Astrocyte (in vitro differentiated cells and primary cell): ENCODE measurements around the gene TM2D3. TPM values are rescaled to one million over a fixed set of nuclear protein-coding genes. Genes with fewer than 3 reads are reported as not detected.
"Not testable (repeated sequence)": the region's sequence is repeated elsewhere in the genome, so short reads cannot be mapped to it uniquely, and the experiment has no call there.

Experiments
- DNase-seq: peaks from one replicate; pipeline ENCODE4 v3.0.0-alpha.2; 2010; ENCODE audit warnings: low read depth
- FAIRE-seq: peaks from 2 replicates; lab custom pipeline; 2011; peaks lifted over from hg19 to GRCh38; lab: Jason Lieb, UNC
- H2AFZ ChIP-seq: 2 replicates; pipeline ENCODE4 v1.6.0; 2012; ENCODE audit warnings: low read depth, low read length, inconsistent platforms
- H3K27ac ChIP-seq: 2 replicates; pipeline ENCODE4 v1.5.1; 2011; ENCODE audit warnings: low read depth, low read length, inconsistent platforms
- H3K27me3 ChIP-seq: 2 replicates; pipeline ENCODE4 v1.6.0; 2011; ENCODE audit warnings: low read length, inconsistent platforms; ENCODE audit not compliant: insufficient read depth
- H3K36me3 ChIP-seq: 2 replicates; pipeline ENCODE4 v1.5.1; 2011; ENCODE audit warnings: low read length, inconsistent platforms; ENCODE audit not compliant: insufficient read depth
- H3K4me1 ChIP-seq: 2 replicates; pipeline ENCODE4 v1.5.1; 2011; ENCODE audit warnings: low read length, inconsistent platforms; ENCODE audit not compliant: insufficient read depth
- H3K4me2 ChIP-seq: 2 replicates; pipeline ENCODE4 v1.6.0; 2012; ENCODE audit warnings: low read length, inconsistent platforms
- H3K4me3 ChIP-seq: 2 replicates; pipeline ENCODE4 v1.5.1; 2011; ENCODE audit warnings: low read depth, mild to moderate bottlenecking, low read length, inconsistent platforms; ENCODE audit not compliant: insufficient read depth
- H3K79me2 ChIP-seq: 2 replicates; pipeline ENCODE4 v1.6.0; 2012; ENCODE audit warnings: mild to moderate bottlenecking, low read length, inconsistent platforms; ENCODE audit not compliant: insufficient read depth
- H3K9ac ChIP-seq: 2 replicates; pipeline ENCODE4 v1.6.0; 2012; ENCODE audit warnings: mild to moderate bottlenecking, low read length, inconsistent platforms
- H3K9me3 ChIP-seq: 2 replicates; pipeline ENCODE4 v1.5.1; 2012; ENCODE audit warnings: low read depth, mild to moderate bottlenecking, low read length, inconsistent platforms; ENCODE audit not compliant: insufficient read depth
- H4K20me1 ChIP-seq: 2 replicates; pipeline ENCODE4 v1.6.0; 2012; ENCODE audit warnings: low read length, inconsistent platforms; ENCODE audit not compliant: insufficient read depth
- H3K27ac Mint-ChIP-seq: one replicate; pipeline ENCODE4 v1.8.0; 2021; ENCODE audit warnings: mild to moderate bottlenecking, mixed read lengths; ENCODE audit not compliant: unreplicated experiment
- H3K27me3 Mint-ChIP-seq: one replicate; pipeline ENCODE4 v1.8.0; 2021; ENCODE audit warnings: low read depth, mixed read lengths; ENCODE audit not compliant: unreplicated experiment
- H3K36me3 Mint-ChIP-seq: one replicate; pipeline ENCODE4 v1.8.0; 2021; ENCODE audit warnings: low read depth, mixed read lengths; ENCODE audit not compliant: unreplicated experiment
- H3K4me1 Mint-ChIP-seq: one replicate; pipeline ENCODE4 v1.8.0; 2021; ENCODE audit warnings: low read depth, mixed read lengths; ENCODE audit not compliant: unreplicated experiment
- H3K4me3 Mint-ChIP-seq: one replicate; pipeline ENCODE4 v1.8.0; 2021; ENCODE audit warnings: mild to moderate bottlenecking, moderate library complexity, mixed read lengths; ENCODE audit not compliant: unreplicated experiment
- H3K9me3 Mint-ChIP-seq: one replicate; pipeline ENCODE4 v1.8.0; 2021; ENCODE audit warnings: mild to moderate bottlenecking, mixed read lengths; ENCODE audit not compliant: unreplicated experiment
- EZH2 ChIP-seq: IDR thresholded peaks from 2 replicates; pipeline ENCODE4 v1.6.1; 2012; ENCODE audit warnings: mild to moderate bottlenecking, low read length, inconsistent platforms; ENCODE audit not compliant: insufficient read depth
- total RNA-seq: library from RNA; stranded (reverse); gene quantifications from 2 replicates; pipeline ENCODE4 v1.2.1, GENCODE V29; 2021
- TF ChIP-seq, protein P1 (sequence below): IDR thresholded peaks from 2 replicates; pipeline ENCODE4 v1.5.1; 2011; ENCODE audit warnings: low read depth, mild to moderate bottlenecking, inconsistent platforms, low read length, moderate library complexity; ENCODE audit not compliant: insufficient read depth

The TM2D3 gene
- total RNA-seq, 1 donor from 2014 or later = 28.1 TPM

DNA sequence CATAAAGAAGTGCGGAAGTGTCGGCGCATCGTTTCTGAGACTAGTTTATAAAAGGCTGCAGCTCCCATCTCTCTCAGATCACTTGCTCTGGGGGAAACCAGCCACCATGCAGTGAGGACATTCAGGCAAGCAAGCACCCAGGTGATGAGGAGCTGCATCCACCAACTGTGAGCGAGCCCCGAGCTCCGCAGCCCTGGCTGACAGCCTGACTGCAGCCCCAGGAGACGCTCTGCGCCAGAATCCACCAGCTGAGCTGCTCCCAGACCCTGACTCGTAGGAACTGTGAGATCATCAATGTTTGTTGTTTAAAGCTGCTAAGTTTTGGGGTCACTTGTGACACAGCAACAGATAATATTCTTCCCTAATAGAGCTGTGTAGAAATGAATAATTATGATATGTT lies 5.0 kb upstream of the TM2D3 start:
- Histone ChIP-seq H3K36me3 (peaks cover 5% of the 10 kb centered on the region), H3K9me3 (no peaks in the 10 kb centered on the region), H3K9ac (no peak overlapping the region), H3K27ac (no peak overlapping the region), H3K4me1 (peaks cover 4% of the 10 kb centered on the region), H3K27me3 (no peaks in the 10 kb centered on the region), H3K4me2 (no peak overlapping the region), H3K4me3 (no peak overlapping the region), H3K79me2 (peaks cover 6% of the 10 kb centered on the region), H4K20me1 (no peaks in the 10 kb centered on the region), H2AFZ (no peak overlapping the region)
- no peak overlapping the region for H3K4me3 Mint-ChIP-seq
- H3K27me3 Mint-ChIP-seq = no peaks in the 10 kb centered on the region
- TF ChIP-seq, protein P1, sequence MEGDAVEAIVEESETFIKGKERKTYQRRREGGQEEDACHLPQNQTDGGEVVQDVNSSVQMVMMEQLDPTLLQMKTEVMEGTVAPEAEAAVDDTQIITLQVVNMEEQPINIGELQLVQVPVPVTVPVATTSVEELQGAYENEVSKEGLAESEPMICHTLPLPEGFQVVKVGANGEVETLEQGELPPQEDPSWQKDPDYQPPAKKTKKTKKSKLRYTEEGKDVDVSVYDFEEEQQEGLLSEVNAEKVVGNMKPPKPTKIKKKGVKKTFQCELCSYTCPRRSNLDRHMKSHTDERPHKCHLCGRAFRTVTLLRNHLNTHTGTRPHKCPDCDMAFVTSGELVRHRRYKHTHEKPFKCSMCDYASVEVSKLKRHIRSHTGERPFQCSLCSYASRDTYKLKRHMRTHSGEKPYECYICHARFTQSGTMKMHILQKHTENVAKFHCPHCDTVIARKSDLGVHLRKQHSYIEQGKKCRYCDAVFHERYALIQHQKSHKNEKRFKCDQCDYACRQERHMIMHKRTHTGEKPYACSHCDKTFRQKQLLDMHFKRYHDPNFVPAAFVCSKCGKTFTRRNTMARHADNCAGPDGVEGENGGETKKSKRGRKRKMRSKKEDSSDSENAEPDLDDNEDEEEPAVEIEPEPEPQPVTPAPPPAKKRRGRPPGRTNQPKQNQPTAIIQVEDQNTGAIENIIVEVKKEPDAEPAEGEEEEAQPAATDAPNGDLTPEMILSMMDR = no peak
- no peak for TF ChIP-seq EZH2
- no peak overlapping the region for H3K27ac Mint-ChIP-seq
- H3K9me3 Mint-ChIP-seq = no peaks in the 10 kb centered on the region
- H3K36me3 Mint-ChIP-seq = no peaks in the 10 kb centered on the region
- no peak for FAIRE-seq
- no peak for DNase-seq
- H3K4me1 Mint-ChIP-seq = no peaks in the 10 kb centered on the region

DNA sequence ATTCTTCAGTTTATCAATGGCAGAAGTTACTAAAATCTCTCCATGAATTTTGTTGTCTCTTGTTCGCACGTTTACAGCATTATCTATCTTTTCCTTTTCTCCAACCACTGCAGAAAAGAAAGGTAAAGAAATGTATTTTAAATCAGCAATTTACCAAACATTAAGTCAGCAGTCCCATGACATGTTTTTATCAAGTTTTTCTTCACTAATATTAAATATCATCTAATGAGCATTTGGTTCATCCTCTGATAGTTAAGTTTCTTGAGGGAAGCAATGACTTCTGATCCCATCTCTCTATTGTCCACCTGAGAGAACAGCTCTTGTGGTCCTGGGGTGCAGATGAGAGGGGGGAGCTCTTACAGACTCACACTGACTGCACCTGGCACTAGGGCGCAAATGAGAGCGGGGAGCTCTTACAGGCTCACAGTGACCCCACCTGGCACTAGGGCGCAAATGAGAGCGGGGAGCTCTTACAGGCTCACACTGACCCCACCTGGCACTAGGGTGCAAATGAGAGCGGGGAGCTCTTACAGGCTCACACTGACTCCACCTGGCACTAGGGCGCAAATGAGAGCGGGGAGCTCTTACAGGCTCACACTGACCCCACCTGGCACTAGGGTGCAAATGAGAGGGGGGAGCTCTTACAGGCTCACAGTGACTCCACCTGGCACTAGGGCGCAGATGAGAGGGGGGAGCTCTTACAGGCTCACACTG lies 2.6 kb upstream of the TM2D3 start:
- H3K9me3 ChIP-seq, H3K36me3 ChIP-seq, H3K36me3 Mint-ChIP-seq, H3K9ac ChIP-seq, H2AFZ ChIP-seq, H3K27me3 ChIP-seq, H3K4me3 ChIP-seq, FAIRE-seq, H3K27ac Mint-ChIP-seq, H3K9me3 Mint-ChIP-seq, DNase-seq, H3K4me3 Mint-ChIP-seq, H3K27ac ChIP-seq, H3K27me3 Mint-ChIP-seq, H3K4me2 ChIP-seq: not testable (repeated sequence)
- Histone ChIP-seq H4K20me1 (peaks cover 14% of the 10 kb centered on the region), H3K4me1 (peaks cover 10% of the 10 kb centered on the region), H3K79me2 (peaks cover 28% of the 10 kb centered on the region)
- peaks cover 12% of the 10 kb centered on the region for H3K4me1 Mint-ChIP-seq

DNA sequence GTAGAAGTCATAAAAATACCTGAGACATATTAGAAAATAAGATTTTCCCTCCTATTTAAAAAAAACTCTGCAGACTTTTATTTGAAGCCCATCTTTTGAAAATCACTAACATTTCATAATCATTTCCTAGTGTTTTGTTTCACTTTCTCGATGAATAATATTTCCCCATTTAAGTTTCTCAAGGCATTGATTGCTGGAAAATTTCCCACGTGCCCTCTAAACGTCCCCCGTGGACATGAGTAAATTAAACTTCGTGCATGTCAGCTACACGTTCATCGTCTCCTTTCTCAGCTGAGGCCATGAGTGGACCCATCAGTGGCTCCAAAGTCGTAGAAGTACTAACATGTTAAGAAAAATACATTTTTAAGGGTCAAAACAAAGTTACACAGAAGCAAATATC lies 2.0 kb upstream of the TM2D3 start:
- no peak for DNase-seq
- peaks cover 10% of the 10 kb centered on the region for H3K4me1 ChIP-seq
- Mint-ChIP-seq H3K27ac (no peak overlapping the region), H3K36me3 (no peaks in the 10 kb centered on the region), H3K27me3 (no peaks in the 10 kb centered on the region), H3K4me1 (peaks cover 12% of the 10 kb centered on the region), H3K4me3 (no peak overlapping the region), H3K9me3 (no peaks in the 10 kb centered on the region)
- no peak overlapping the region for H3K4me3 ChIP-seq
- H3K79me2 ChIP-seq = peaks cover 34% of the 10 kb centered on the region
- H3K36me3 ChIP-seq = peaks cover 10% of the 10 kb centered on the region
- peaks cover 14% of the 10 kb centered on the region for H4K20me1 ChIP-seq
- H2AFZ ChIP-seq = no peak overlapping the region
- no peak for FAIRE-seq
- H3K27me3 ChIP-seq = no peaks in the 10 kb centered on the region
- no peaks in the 10 kb centered on the region for H3K9me3 ChIP-seq
- no peak for TF ChIP-seq EZH2
- TF ChIP-seq, protein P1 = no peak
- H3K9ac ChIP-seq = no peak overlapping the region
- no peak overlapping the region for H3K4me2 ChIP-seq
- no peak overlapping the region for H3K27ac ChIP-seq
